ENCODE data around the gene HES7.
"Not testable (repeated sequence)": the region's sequence is repeated elsewhere in the genome, so short reads cannot be mapped to it uniquely, and the experiment has no call there.

HES7 gene

GRCh38 chr17:8095361-8095760 is 28.5 kb downstream of the HES7 start:
- DNase-seq = no peak

DNA sequence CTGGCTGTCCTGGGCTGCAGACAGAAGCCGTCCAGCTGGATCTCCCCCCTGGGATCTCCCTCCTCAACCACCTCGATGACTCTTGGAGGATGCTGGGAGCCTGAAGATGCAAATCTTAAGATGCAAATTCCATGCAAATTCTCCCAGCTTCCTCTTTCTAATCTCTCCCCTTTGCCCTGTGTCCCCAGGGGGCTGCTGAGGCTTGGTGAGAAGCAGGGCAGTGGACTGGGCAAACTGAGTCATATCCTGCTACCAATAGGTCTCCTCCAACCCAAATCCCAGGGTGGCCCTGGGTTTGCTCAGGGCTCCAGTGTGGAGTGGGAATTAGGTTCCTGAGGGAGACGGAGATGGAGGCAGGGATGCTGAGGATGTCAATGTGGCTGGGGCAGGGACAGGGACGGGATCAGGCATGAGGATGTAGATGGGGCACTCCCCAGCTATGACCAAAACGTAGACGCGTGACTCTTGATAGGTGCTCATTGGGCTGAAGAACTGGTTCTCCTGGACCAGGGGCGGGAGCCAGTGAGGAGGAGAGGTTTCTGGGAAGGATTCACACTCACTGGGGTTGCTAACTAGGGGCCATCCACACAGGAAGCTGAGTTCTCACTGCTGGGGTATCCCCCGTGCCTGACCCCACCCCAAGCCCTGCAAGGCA is 32.7 kb downstream of the HES7 start:
- DNase-seq = no peak

DNA sequence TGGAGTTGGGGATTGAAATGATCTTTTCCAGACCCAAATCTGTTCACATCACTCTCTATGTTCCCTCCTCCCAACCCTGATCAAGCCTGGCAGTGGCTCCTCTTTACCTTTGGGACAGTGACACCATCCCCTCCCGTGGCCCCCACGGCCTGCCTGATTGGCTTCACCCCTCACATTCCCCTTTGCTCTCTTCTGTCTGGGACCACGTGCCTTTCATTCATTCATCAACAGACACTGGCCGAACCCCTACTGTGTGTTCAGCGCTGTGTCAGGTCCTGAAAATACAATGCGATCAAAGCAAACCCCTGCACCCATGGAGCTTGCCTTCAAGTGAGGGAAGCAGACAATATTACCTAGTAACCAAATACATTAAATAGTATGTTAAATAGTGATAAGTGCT is 34.2 kb downstream of the HES7 start:
- DNase-seq = no peak

GRCh38 chr17:8087952-8088230 is 36.0 kb downstream of the HES7 start:
- no peak for DNase-seq

- DNase-seq = no peak
Observed at GRCh38 chr17:8087075-8087951, 36.6 kb downstream of the HES7 start, which contains the start of gene ALOX12B. Gene ALOX12B, minus strand, starts transcription at chr17:8087716. Its CDS starts 274 bp downstream, at chr17:8087442.

GRCh38 chr17:8084250-8084649 is 39.7 kb downstream of the HES7 start:
- DNase-seq = no peak

DNA sequence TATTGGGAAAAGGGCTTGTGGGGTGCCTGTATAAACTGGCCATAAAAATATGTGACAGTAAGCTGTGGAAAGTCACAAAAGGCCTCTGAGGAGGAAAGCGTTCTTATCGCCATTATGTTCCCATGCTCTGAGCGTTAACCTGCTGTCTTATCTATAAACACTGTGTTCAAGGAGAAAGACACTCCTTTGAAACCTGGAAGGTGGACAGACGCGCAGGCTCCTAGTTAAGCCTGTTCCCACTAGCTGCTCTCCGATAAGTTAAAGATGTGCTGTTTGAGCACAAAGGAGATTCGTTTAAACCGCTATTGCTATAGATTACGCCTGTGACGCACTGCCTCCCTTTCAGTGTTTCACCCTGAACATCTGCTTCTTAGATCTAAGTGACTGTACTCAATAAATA is 41.6 kb downstream of the HES7 start:
- no peak for DNase-seq

- DNase-seq = no peak
Observed at GRCh38 chr17:8081876-8082275, 42.0 kb downstream of the HES7 start.

- DNase-seq = no peak
Observed at GRCh38 chr17:8080799-8081219, 43.1 kb downstream of the HES7 start.

- DNase-seq = no peak
Observed at GRCh38 chr17:8080208-8080798, 43.6 kb downstream of the HES7 start.

DNA sequence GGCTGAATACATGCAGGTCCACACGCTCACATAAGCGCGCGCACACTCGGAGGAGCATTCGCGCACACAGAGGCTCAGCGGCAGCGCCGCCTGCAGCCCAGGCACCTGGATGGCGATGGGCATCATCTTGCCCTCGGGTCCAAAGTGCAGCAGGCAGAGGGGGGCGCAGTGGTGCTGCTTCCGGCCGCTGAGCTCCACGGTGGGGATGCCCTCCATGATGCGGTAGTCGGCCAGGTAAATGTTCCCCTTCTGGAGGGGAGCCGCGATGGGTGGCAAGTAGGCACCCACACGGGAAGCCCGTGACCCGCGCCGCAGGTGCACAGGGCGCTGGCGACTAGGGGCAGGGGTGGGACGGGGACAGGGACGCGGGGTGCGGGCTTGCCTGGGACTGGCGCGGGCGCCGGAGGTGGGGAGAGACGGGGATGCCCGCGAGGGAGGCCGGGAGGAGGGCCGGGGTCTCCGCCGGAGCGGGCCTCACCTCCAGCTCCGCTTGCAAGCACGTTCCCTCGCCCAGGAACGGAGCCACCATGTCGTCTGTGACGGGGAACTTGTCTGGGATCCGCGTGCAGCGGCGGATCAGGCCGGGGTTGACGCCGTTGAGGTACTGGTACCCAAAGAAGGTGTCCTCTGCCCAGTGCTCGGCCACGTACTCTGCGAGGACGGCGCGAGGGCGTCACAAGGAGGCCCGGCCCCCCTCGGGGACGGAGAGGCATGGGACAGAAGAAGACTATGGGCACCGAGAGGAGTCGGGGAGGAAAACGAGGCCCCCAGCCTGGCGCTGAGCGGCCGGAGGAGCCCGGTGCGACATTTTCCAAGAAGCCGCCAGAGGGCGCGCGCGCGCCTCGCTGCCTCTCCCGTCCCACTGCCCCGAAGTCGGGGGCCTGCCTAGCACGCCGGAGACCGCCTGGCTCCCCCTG is 44.4 kb downstream of the HES7 start:
- DNase-seq = no peak

DNA sequence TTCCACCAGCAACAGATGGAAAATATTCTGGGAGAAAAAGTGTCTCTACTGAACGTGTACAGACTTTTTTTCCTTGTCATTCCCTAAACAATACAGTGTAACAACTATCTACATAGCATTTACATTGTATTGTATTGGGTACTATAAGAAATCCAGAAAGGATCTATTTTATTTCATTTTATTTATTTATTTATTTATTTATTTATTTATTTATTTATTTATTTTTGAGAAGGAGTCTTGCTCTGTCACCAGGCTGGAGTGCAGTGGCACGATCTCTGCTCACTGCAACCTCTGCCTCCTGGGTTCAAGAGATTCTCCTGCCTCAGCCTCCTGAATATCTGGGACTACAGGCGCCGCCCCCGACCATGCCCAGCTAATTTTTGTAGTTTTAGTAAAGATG is 46.0 kb downstream of the HES7 start:
- not testable (repeated sequence) for DNase-seq

GRCh38 chr17:8076502-8077266 is 47.2 kb downstream of the HES7 start:
- DNase-seq = no peak

- DNase-seq = no peak
Observed at GRCh38 chr17:8075574-8076342, 48.1 kb downstream of the HES7 start.

GRCh38 chr17:8075081-8075480 is 48.8 kb downstream of the HES7 start:
- no peak for DNase-seq

DNA sequence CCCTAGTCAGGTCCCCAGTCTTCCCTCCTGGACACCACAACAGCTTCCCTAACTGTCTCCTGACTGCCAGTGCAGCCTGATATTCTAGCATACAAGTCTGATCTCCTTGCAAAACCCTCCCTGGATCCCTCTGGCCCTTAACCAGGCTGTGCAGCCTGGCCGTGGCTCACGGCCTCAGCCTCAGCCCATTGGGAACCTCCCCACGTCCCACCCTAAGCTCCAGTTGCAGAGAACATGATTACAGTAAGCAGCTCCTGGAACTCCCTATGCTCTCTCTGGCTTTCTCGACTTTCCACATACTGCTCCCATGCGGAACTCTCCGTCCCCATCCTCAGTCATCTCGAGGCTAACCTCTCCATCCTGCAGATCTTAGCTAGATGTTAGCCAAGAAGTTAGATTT is 49.4 kb downstream of the HES7 start:
- DNase-seq = no peak

DNA sequence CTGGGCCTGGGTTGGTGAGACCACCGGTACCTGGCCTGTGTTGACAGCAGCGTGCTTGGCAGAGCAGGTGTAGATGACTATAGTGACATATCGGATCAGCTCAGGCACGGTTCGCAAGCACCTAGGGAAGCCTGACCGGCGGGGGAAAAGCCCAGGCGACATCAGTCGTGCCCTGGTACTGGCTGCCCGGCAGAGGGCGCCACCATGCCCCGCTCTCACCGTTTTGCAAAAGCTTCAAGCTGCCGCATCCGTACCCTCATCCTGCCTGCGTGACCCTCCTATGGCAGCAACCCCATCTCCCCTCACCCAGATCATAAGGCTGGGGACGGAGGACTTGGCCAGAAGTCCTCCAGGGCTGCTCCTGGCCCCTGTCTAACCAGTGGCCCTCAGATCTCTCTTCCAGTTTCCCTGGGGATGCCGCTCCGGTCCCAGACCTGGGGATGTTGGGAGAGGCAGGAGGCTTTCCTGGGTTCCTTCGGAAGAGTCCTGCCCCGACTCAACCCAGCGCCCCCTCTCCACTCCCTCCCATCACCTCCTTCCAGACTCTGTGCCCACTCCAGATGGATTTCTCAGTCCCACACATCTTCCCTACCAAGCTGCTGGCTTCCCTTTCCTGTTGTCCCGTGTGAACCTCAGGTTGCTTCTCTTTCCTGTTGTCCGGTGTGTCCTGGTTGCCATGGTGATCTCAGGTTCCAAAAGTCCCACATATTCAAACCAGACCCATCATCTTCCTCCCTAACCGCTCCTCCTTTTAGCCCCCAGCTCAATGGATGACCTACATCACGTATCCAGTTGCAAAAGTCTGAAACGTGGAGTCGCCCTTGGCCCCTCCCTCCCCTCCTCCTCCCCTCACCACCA is 50.0 kb downstream of the HES7 start:
- no peak for DNase-seq

- no peak for DNase-seq
Observed at GRCh38 chr17:8072729-8073461, 51.0 kb downstream of the HES7 start.

- no peak for DNase-seq
Observed at GRCh38 chr17:8072341-8072728, 51.6 kb downstream of the HES7 start.

- no peak for DNase-seq
Observed at GRCh38 chr17:8071496-8071895, 52.4 kb downstream of the HES7 start.
